Fibroblast of villous mesenchyme (primary cell): ENCODE results near the gene LRRC14B. TPM values are rescaled to one million over a fixed set of nuclear protein-coding genes. Genes with fewer than 3 reads are reported as not detected.
"Not testable (repeated sequence)": the region's sequence is repeated elsewhere in the genome, so short reads cannot be mapped to it uniquely, and the experiment has no call there.

ENCODE experiments used
- DNase-seq: peaks from one replicate; pipeline ENCODE4 v3.0.0-alpha.2; 2010; ENCODE audit warnings: low read depth
- H3K4me3 ChIP-seq: 2 replicates; pipeline ENCODE4 v1.5.1; 2011; ENCODE audit warnings: low read depth, mild to moderate bottlenecking, low read length
- small RNA-seq: library from RNA; depleted of rRNA; stranded (forward); fragments of <200 nt; gene quantifications from one replicate; pipeline ENCODE3, GENCODE V24; 2012
- total RNA-seq: library from RNA; depleted of rRNA; stranded (reverse); fragments of >200 nt; gene quantifications from 2 replicates; pipeline ENCODE4 v1.2.3, GENCODE V29; 2012
- TF ChIP-seq, protein P1 (sequence below): IDR thresholded peaks from 2 replicates; pipeline ENCODE4 v1.5.1; 2012; ENCODE audit warnings: low read depth, mild to moderate bottlenecking, low read length; ENCODE audit not compliant: insufficient read depth

Gene LRRC14B
- total RNA-seq, 1 donor, result not detected

DNA sequence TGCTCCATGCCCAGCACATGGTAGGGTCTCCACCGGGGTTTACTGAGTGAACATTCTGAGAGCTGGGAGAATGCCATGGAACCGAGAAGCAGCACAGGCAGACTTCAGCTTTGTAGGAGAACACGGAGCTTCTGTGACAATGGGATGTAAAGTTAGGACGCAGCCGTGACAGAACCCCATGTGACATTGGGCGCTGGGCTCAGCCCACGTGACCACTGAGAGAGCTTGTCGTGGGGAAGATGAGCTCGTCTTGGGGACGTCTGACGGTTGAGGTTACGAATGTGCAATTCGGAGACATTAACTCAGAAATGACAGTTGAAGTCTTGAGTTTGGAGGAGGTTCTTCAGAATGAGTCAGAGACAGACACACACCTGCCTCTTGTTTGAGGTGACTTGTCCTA lies 40.4 kb downstream of the LRRC14B start:
- no peak overlapping the region for H3K4me3 ChIP-seq
- TF ChIP-seq, protein P1, sequence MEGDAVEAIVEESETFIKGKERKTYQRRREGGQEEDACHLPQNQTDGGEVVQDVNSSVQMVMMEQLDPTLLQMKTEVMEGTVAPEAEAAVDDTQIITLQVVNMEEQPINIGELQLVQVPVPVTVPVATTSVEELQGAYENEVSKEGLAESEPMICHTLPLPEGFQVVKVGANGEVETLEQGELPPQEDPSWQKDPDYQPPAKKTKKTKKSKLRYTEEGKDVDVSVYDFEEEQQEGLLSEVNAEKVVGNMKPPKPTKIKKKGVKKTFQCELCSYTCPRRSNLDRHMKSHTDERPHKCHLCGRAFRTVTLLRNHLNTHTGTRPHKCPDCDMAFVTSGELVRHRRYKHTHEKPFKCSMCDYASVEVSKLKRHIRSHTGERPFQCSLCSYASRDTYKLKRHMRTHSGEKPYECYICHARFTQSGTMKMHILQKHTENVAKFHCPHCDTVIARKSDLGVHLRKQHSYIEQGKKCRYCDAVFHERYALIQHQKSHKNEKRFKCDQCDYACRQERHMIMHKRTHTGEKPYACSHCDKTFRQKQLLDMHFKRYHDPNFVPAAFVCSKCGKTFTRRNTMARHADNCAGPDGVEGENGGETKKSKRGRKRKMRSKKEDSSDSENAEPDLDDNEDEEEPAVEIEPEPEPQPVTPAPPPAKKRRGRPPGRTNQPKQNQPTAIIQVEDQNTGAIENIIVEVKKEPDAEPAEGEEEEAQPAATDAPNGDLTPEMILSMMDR, result no peak
- DNase-seq, result no peak

DNA sequence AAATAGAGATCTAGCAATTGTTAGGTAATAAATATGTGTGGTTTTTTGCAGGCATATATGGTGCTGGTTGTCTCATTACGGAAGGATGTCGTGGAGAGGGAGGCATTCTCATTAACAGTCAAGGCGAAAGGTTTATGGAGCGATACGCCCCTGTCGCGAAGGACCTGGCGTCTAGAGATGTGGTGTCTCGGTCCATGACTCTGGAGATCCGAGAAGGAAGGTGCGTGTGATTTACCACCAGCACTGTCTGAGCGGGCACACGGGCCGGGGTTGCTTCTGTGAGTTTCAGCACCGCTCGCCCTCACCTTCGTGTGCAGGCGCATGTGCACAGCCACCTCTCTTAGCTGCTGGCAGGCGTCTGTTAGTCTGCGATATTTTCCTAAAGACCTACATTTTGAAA lies 42.1 kb downstream of the LRRC14B start:
- not testable (repeated sequence) for DNase-seq, H3K4me3 ChIP-seq

DNA sequence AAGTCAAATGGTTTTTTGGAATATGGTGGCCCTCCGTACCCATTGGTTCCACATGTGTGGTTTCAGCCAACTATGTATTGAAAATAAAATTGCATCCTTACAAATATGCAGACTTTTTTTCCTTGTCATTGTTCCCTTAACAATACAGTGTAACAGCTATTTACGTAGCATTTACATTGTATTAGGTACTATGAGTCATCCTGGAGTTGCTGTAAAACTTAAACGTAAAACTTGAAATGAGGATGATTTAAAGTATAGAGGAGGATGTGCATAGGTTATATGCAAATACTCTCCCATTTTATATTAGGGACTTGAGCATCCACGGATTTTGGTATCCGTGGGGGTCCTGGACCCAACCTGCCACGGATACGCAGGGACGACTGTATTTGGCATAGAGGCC lies 43.2 kb downstream of the LRRC14B start:
- no peak overlapping the region for H3K4me3 ChIP-seq
- TF ChIP-seq, protein P1, result no peak
- no peak for DNase-seq

DNA sequence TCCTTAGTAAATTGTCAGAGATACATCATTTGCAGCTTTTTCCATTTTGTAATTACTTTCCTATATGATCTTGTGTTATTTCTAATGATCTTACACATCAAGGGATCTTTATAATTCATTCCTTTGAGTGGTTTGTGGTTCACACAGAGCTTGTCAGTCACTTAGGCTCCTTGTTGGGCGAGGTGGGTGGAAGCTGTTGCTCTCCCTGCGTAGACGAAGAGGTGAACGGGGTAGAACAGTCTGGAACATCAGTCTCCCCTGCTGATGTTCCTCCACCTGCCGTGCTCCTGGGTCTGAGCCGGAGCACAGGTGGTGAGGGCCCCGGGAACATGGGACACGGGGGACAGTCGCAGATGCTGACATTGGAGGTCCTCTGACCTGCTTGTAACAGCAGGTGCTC lies 44.2 kb downstream of the LRRC14B start:
- not testable (repeated sequence) for H3K4me3 ChIP-seq, DNase-seq

DNA sequence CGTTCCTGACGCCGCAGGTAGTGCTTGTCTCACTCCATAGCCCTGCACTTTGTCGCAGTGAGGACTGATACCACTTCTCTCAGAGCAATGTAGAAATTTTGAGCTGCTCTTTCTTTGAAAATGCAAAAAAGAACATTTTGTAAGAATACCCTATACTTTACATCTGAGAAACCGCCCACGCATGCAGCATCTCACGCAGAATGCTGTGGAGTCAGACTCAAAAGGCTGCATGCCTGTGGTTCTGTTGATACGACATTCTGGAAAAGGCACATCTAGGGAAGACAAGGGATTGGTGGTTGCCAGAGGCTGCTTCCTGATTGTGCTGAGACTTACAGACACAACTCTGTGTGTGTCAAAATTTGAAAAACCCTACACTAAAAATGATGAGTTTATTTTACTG lies 46.6 kb downstream of the LRRC14B start:
- not testable (repeated sequence) for DNase-seq, H3K4me3 ChIP-seq

DNA sequence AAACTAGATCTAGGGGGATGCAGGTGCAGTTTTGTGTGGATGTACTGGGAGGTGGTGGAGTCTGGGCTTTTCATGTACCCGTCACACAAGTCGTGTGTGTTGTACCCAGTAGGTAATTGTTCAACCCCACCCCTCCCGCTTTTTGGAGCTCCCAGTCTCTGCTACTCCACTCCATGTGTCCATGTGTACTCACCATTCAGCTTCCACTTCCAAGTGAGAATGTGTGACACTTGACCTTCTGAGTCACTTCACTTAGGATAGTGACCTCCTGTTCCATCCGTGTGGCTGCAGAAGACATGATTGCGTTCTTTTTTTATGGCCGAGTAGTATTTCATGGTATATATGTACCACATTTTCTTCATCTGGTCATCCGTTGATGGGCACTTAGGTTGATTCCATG lies 49.3 kb downstream of the LRRC14B start:
- not testable (repeated sequence) for H3K4me3 ChIP-seq, DNase-seq

DNA sequence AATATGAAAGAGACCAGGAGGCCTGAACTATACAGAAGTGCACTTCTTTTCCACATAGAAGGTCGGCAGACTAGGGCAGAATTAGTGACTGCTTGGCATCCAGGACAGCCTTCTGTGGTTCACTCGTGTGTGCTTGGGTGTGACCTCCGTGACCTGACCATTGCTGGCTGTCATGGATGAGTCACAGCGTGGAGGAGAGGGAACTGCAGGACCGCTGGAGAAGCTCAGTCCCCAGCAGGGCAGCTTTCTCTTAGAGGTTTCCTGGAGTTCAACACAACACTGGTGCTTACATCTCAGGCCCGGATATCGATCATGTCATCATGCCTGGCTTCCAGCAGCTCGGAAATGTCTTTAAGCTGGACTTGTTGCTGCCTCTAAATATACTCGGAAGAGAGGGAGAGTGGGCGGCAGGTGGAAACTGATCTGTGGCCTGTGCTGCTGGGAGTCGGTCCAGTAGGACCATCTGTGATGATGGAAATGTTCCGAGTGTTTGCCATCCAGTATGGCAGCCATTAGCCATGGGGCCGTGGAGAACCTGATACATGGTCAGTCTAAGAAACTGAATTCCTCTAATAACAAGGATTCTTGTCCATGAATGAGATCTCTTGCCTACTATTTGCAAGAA lies 49.9 kb downstream of the LRRC14B start:
- peak; percentile 8 for DNase-seq
- H3K4me3 ChIP-seq, result not testable (repeated sequence)

DNA sequence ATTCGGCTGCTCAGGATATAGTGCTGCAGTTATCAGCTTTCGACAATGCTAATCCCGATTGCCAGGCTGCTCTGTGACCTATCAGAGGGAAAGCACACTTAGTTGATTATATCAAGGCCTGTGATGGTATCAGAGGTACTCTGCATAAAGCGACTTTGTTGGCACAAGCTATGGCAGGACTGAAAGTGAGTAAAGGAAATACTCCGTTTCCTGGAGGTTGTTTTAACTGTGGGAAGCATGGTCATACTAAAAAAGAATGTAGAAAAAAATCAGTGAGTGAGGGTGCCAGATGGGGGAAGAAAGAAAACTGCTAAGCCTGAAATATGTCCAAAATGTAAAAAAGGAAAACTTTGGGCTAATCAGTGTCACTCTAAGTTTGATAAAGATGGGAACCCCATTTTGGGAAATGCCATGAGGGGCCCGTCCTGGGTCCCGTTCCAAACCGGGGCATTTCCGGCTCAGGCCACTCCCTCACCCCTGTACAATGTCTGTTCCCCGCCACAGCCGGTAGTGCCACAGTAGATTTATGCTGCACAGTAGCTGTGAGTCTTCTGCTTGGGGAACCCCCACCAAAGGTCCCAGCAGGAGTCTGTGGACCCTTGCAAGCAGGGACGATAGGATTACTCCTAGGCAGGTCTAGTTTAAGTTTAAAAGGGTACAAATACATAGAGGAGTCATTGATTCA lies 52.5 kb downstream of the LRRC14B start:
- not testable (repeated sequence) for DNase-seq, H3K4me3 ChIP-seq

DNA sequence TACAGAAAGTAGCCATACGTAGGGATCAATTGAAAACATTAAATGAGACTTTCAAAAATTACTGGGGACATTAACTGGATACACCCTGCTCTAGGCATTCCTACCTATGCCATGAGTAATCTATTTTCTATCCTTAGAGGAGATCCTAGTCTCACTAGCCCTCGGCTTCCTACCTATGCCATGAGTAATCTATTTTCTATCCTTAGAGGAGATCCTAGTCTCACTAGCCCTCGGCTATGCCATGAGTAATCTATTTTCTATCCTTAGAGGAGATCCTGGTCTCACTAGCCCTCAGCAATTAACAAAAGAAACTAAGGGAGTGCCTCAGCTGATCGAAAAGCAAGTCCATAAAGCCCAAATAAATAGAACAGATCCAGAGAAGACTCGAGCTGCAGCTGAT lies 54.4 kb downstream of the LRRC14B start:
- not testable (repeated sequence) for H3K4me3 ChIP-seq, DNase-seq

Small RNA genes lying within 50 kb of the gene (small RNA-seq; reads per million reads assigned to genes)
- not detected for gene RF00019

Other genes with a start within 250 kb of the LRRC14B start
- gene PLEKHG4B, start 99.3 kb upstream of the LRRC14B start, total RNA-seq, result under 0.01 TPM in 2 replicates
- 4.2 and 4.3 TPM in 2 replicates for gene CCDC127, start 26.7 kb downstream of the LRRC14B start, total RNA-seq
- gene SDHA, start 26.8 kb downstream of the LRRC14B start, total RNA-seq, result 84.4 and 87.2 TPM in 2 replicates
- gene PDCD6, start 80.2 kb downstream of the LRRC14B start, total RNA-seq, result 72.2 and 84.6 TPM in 2 replicates
- gene AHRR, start 130.2 kb downstream of the LRRC14B start, total RNA-seq, result 22.5 and 35.1 TPM in 2 replicates